NCI-H1105 (cell line): Measurements from ENCODE around the gene CDK5RAP2.

Source experiments
- DNase-seq: peaks from one replicate; lab custom pipeline; 2025; lab: John Stamatoyannopoulos, UW

CDK5RAP2 gene

DNA sequence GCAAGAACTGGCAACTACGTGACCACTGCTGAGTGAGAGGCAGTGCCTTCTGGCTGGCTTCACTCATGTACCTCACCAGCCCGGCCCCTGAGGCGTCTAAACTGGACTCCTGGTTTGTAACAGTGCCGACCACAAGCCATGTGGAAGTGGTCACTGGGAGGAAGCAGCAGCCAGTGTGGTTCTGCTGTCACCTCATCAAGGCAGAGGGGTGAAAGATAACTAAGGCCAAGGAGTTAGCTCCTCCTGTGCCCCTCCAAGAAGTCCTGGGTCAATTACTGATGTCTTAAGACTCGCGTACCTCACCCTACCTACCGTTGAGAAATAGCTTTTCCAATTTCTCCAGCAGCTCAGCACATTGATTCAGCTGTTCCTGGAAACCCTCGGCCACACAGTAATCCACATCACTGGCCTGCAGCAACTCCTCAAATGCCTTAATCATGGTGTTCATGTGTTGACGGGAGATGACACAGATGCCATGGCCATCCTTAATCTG, 142.9 kb downstream of the CDK5RAP2 start:
- DNase-seq: no peak

DNA sequence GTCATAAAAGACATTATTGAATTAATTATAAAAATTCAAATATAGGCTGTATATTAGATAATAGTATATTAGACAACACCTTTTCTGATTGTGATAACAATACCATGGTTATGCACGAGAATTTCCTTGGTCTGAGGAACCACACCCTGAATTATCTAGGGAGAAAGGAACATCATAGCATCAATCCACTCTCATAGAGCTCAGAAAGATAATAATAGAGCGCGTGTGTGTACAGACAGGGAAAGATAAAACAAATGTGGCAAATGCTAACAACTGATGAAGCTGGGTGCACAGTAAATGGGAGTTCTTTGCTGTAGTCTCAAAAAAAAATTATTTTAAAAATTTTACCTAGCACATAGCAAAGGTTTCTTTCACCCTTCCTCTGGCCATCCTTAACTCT, 143.5 kb downstream of the CDK5RAP2 start:
- DNase-seq: no peak

DNA sequence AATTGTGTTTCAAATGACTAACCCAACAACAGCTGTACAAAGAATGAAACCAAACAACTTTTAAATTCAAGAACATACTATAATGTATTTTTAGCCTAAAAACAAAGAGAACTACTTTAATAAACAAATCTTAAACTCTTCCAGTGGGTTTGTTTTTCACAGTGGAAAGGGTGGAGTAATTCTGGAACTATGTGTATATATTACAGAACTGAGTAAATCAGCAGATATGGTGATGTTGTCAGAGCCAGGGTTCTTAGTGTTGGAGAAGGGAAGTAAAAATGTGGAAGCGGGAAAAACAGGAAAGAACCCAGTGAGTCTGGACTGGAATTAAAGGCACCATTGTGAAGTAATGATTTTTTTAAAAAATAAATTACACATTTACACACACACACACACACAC, 144.9 kb downstream of the CDK5RAP2 start:
- DNase-seq: no peak

DNA sequence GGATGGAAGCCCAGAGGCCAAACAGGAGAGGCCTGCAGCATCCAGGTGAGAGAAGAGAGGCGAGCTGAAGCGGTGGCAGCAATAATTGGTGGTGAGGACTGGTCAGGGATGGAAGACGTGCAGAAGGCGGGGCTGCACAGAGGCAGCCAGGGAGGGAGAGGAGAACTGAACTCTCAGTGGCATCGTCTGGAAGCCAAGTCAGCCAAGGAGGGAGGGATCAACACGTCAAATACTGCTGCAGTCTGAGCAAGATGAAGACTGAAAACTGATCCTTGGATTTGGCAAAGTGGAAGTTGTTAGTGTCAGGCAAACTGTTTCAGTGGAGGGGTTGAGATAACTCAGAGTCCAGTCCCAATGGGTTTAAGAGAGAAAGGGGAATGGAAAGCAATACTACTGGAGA, 145.4 kb downstream of the CDK5RAP2 start:
- DNase-seq: no peak

DNA sequence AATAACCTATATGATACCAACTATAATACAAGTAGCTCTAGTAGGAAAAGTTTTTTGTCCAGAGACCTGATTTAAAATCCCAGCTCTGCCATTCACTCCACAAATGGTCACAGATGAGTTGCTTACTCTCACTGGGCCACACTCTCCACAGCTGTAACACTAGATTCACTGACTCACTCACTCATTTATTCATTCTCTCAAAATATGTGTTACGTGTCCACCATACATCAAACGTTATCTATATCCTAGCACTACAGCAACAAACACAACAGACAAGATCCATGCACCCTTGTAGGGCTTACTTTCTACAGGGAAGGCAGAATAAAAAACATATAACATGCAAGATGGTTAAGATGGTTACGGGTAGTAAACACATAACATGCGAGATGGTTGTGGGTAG, 146.3 kb downstream of the CDK5RAP2 start:
- DNase-seq: no peak

DNA sequence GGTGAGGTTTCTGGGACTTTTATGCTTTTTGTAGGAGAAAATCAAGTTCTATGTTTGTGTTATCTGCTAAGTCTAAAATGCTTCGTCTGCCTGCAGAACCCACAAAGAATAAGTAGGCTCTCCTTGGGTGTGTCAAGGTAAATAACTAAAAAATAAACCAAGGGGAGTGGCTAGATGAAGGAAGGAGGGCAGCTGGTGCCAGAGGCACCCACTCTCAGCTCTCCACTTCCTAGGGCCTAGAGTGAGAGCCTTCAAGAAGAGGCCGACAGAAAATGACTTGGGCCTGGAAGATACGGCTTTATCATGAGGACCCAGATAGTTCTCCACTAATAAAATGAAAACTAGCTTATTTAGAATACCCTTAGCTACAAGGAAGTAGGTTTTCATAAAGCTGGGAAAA, 147.4 kb downstream of the CDK5RAP2 start:
- DNase-seq: no peak

DNA sequence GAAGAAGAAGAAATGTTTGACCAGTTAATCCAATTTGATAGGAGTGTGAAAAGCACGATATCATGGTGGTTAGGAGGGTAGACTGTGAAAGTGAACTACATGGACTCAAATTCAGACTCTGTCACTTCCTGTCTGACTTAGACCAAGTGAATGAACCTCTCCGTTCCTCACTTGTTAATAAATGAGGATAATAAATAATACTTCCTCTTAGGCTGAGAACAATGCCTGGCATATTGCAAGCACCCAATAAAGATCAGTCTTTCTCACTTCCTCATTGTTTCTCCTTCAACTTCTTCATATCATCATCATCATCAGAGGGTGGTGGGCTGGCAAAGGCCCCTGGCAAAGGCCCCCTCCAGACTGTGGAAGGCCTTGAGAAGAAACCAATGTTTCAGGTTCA, 148.7 kb downstream of the CDK5RAP2 start:
- DNase-seq: no peak

DNA sequence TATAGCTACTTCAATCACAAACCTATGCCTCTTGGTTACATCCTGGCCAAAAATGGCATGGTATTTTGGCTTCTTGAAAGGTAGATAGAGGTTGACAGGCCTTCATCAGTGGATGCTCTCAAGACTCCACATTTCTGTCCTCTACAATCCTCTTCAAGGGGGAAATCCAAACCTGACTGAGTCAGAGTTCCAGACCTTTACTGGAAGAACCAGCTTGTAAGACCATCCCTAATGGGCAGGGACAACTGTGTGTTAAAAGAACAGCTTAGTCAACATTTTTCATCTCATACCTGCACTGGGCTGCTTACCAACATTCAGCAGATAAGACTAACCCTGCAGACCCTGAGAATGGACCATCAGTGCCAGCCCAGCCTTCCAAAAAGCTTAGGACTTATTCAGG, 155.7 kb downstream of the CDK5RAP2 start:
- no peak for DNase-seq

DNA sequence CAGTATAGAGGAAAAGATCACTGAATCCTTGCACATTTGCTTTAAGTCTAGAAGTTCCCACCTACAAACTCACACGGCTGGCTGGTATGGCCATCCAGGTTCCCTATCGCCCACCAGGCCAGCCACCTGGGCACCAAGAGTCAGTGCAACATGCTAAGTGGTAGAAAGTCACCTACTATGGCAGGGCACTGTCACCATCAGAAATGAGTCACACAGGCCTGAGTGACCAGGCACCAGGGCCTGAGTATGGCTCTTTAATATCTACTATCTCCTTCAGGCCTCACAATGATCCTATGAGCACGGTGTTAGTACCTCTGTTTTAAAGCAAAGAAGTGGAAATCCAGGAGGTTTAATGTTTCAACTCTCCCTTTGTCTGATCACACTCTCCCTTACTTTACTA, 156.2 kb downstream of the CDK5RAP2 start:
- DNase-seq: no peak

DNA sequence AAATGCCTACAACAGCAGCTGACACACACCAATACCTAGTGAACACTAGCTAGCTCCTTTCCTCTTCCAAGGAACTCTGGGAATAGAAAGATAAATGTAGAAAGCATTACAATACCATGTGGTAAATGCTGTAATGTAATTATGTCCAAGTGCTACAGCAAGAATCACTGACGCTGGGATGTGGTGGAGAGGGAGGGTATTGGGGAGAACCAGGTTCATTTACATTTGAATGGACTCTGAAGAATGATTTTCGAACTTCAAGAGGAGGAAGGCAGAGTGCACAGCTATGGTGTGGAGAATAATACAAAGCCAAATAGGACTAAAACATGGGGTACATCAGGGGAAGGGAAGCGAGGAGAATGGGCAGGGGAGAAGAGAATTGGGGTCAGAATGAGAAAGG, 158.0 kb downstream of the CDK5RAP2 start:
- no peak for DNase-seq

DNA sequence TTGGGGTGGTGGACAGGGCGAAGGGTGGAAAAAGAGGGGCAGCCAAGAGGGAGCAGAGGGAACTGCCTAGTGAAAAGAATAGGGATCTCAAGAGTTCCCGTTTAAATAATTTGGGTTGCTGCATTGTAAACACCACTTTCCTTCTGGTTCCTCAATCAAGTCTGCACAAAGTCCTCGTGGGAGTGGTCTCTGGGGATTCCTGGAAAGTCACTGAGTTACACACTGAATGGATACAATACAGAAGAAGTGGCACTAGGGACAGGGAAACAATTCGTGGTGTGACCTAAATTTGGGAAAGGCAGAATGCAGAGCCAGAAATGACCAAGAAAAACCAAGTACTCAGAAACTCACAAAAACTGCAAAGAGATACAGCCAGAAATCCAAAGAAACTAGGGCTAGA, 161.7 kb downstream of the CDK5RAP2 start:
- no peak for DNase-seq

DNA sequence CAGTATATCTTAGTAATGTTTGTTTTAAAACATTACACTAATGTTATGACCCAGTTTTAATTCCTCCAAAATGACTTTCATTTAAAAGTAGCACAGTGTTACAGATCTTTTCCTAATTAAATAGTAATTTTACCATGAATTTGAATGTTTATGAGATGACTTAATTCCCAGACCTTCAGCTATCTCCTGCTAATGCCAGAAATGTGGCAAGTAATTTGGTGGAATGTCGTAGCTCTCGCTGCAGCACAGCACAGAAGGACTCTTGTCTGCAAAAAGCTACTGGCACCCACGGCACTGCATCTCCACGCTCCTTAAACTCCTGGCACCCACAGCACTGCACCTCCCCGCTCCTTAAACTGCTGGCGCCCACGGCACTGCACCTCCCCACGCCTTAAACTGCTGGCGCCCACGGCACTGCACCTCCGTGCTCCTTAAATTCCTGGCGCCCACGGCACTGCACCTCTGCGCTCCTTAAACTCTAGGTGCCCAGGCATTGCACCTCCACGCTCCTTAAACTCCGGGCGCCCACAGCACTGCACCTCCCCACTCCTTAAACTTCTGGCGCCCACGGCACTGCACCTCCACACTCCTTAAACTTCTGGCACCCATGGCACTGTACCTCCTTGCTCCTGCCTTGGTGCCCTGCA, 163.1 kb downstream of the CDK5RAP2 start:
- no peak for DNase-seq

DNA sequence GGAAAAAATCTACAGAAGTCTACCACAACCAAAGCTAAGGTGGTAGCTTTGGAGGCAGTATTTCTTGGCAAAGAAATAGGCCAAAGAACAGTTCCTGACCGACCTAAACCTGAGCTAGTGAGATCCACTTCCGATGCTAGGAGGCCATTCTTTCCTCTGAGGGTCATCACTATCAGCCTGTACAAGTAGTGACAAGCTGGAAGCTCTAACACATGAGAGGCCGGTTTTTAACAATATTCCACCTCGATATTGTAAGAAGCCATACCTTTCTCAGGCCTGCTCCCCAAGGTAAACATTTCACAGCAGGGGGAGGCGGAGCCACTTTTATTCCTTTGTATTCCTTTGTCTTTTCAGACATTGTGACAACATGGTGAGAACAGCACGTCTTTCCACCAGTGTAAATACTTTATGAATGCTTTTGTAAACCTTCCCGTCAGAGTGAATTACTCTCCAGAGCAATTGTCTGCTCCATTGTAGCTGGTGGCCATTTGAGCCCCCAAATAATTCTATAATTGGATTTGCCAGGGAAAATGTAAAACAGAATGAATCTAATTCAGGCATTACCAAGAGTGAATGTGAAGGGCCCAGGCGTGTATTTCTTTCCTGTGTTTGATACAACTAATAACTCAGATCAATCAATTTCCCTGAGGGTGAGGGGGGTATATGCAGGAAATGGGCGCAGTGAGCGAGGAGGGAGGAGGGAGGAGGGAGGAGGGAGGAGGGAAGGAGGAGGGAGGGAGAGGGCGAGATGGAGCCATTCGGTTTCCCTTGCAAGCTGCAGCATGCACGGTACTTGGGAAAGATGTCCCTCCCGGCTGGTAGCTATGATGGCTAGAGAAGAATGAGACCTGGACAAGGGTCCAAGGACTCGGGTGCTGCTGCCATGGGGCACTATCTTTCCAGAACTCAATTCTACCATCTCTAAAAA, 166.6 kb downstream of the CDK5RAP2 start:
- DNase-seq: peak; percentile 52

DNA sequence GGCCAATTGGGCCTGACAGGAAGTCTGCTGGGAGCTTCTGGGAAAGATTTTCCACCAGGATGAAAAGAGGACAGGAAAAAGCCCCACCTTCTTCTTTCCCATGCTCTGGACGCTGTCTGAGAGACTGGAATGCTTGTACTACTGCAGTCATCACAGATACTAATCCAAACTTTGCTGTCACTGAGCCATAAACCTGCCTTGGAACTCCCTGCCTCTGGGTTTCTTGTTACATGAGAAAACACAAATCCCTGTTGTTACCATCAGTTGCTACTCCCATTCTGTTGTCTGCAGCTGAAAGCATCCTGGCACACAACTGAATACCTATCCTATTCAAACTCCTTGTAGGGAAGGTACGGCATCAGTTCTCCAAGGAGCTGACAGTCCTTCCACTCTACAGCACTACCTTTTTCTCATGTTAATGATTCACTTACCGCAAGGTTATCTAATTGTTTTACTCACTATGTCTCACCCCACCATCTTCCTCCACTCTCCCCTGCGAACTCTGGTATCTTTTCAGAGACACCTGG, 167.5 kb downstream of the CDK5RAP2 start:
- no peak for DNase-seq

DNA sequence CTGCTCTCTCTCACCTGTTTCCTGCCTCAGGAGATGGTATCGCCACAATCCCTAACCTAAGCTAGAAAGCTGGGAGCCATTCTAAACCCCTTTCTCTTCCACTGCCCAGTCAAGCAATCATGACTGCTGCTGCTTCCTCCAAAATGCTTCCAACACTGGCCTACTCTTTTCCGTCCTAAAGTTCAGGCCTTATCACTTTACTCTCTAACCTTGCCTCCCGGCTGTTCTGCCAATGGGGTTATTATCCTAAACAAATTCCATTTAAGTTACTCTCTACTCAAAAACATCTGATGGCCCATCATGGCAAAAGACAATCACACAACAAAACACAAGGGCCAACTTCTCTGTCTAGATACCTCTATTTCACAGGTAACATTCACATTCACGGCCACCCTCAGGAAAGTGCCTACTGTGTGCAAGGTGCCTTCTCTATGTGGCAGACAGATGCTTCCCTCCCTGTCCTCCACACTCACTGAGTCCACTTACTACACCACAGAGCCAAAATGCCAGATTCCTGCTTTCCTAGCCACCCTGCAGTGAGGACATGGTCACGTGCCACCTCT, 168.0 kb downstream of the CDK5RAP2 start:
- DNase-seq: no peak

DNA sequence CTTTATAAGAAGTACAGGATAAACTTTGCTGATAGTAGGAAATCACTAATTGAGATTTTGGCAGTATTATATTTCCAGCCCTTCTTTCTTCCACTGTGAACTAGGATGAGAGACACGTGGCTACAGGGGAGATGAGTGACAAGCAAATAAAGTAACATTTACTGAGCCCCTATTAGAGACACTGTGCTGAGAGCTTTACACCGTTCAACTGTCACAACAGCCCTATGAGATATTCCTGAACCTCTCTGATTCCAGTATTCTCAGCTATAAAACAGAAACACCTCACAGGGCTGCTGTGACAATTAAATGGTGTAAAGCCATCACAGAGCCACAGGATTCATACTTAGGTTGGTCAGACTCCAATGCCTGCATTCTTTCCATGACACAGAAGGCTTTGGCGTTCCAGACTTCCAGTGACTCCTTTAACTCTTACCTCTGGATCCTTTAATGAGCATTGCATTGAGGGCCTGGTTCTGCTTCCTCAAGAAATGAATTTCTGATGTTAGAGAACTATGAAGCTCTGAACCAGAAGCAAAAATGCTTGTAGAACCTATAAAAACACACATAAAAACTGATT, 169.0 kb downstream of the CDK5RAP2 start:
- no peak for DNase-seq

DNA sequence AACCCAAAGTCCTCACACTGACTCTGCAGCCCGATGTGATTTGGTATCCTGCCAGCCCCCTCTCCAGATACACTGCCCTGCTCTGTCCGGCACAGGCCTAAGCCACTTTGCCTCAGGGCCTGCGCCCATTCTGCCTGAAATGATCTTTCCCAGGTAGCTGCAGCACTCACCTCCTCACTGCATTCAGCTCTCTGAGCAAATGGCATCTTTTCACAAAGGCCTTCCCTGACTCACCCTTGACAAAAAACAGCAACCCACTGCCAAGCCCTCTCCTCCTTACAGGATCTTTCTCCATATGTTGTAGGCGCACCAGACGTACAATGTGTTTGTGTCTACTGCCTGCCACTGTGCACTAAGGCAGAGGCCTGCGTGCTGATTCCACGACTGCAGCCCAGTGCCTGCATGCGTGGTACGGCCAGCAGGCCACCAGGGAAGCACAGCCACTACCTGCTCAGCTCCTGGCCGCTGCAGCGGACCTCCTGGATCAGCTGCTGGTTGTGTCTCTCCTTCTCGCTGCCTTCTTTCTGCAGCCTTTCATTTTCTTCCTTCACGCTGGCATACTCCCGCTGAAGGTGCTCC, 171.2 kb downstream of the CDK5RAP2 start:
- no peak for DNase-seq

DNA sequence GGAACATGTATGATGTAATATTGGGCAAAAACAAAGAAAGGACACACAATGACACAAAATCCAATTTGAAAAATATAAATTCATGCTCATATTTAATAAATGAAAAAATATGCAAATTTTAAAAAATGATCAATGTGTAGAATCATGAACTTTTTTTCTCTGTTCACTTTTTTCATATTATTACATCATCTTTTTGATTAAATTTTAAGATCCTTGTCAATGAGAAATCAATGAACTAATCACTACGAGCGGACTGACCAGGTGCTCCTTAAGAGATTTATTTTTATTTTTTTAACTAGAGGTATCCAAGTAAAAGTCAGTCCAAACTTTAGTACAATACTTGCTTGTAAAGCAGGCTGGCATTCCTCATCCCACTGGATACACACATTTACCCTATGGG, 174.1 kb downstream of the CDK5RAP2 start:
- DNase-seq: no peak

DNA sequence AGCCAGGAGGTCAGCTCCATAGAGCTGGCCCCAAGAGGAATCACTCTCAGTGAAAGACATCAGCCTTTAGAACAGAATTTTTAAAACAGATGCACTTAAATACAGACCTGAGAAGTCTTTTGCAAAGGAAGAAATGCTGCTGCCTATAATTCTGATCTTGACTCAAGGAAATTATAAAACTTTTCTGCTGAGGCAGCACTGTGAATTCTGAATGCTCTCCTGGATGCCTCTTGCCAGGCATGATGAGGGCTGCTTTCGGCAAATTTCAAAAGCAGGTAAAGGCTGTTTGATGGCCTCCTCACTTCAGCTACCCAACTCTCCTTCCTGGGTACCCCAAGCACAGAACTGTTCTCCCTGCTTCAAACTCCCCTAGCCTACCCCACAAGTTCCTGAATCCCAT, 174.8 kb downstream of the CDK5RAP2 start:
- DNase-seq: no peak

DNA sequence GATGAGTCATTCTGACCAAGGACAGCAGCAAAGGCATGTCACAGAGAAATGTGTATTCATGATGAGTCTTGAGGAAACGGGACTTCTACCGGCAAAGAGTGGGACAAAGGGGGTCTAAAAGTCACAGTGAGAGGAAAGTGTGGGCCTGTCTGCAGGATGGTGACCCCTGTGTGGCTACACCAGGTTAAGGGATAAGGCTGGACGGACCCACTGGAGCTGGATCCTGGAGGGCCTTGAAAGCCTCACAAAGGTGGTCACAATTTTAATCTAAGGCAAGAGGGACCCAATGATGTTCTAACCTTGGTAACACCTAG, 176.5 kb downstream of the CDK5RAP2 start:
- DNase-seq: no peak

DNA sequence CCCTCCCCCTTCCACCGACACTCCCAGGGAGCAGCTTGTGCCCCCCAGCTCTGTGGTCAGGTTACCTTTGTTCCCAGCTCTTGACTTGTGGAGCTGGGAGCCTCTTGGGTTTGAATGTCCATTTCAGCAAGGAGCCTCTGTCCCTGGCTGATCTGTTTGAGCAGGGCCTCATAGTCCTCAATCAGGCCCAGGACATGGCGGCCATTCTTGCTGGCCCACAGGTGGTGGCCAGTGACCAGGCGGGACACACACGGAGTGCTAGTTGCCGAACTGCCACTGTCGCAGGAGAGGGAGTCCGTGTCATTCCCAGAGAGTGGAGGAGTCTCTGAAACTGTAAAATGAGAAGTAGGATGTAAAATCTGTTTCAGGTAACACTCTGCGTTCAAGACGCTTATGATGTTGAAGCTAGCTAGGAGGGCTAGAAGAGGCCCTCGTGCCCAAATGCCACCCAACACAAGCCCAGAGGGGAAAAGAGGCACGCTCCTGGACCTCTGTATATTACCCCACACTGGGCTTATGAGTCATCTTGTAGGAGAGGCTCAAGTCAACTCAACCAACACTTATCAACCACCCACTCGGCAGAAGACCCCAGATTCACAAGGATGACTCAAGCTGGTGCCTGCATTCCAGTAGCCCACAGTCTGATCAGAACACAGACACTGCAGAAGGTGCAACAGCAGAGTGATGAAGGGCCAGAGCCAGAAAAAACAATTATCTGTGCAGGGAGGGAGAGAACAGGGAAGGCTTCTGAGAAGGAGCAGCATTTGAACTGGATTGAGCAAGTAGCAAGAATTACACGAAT, 177.0 kb downstream of the CDK5RAP2 start:
- no peak for DNase-seq
